Middle frontal gyrus (tissue), 1 donor: ENCODE measurements around the gene CXorf49B.
"Not testable (repeated sequence)": the region's sequence is repeated elsewhere in the genome, so short reads cannot be mapped to it uniquely, and the experiment has no call there.

Experiments used
- DNase-seq: peaks from one replicate; pipeline ENCODE4 v3.0.0-alpha.2; 2015; ENCODE audit warnings: low spot score; ENCODE audit errors: extremely low spot score

The CXorf49B gene

DNA sequence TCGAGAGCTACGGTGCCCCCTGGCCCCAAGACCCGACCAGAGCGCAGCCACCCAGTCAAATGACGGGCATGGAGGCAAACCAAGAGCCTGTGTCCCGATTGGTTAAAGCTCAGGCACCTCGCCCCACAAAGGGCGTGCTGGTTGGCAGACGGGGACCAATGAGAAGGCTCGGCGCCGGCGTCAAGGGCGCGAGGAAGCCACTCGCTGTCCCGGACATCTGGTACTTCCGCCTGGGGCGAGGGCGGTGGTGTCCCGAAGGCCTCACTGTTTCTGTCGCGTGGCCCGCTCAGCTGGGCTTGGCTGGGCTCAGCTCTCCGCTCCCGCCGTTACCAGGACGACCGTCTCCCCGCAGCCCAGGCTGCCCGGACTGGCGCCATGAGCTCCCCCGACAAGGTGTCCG, at the start of gene CXorf49B:
TSS of gene CXorf49B (plus strand) at position 301 of the 400 bp plus-strand sequence. CDS start at position 376, 75 bp downstream.
- not testable (repeated sequence) for DNase-seq

DNA sequence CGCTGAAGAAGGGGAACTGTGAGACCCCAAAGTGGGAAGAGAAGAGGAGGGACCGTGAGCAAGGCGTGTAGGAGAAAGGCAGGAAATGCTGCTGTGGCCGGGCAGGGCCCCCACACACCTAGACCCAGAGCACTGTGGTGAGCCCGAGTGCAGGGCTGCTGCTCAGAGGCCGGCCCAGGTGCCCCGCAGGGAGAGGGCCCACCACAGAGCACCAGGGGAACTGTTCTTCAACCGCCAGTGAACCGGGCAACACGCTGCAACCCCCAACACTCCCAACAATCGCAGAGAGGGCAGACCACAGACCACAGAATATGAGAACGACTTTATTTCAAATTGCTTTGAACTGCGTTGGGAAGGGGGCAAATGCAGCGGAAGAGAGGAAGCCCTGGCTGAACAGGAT, 49.1 kb upstream of the CXorf49B start:
- not testable (repeated sequence) for DNase-seq

DNA sequence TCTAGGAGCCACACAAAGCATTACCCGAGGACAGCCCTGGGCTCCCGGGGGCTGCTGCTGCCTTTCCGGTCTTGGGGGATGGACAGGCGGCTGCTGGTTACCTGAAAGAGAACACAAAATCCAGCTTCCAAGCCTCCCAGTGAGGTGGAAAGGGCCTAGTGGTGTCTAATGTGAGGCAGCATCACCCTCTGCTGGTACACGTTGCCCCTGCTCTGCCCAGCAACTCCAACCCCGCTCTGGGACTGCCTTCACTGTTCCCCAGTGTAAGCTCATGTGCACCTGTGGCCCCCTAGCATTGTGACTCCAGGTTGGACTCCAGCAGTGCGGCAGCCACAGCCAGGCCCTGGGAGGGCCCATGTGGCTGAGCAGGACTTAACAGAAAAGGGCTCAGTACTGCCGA, 47.6 kb upstream of the CXorf49B start:
- not testable (repeated sequence) for DNase-seq

DNA sequence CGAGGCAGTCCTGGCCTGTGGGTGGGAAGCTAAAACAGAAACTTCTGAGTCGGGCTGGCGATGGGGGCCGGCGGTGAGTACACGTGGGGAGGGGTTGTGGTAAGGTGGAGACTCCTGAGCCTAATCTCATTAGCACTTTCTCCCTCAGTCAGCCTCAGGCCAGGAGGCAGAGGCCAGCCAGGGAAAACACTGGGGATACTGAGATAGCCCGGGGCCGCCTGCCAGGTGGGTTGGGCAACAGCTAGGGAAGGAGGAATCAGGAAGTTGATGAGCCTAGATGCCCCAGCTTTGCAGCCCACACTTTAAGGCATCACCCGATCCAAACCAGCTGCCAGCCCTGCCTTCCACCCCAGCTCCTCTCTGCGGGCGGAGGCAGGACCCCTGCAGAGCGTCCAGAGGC, 46.8 kb upstream of the CXorf49B start:
- DNase-seq: not testable (repeated sequence)

DNA sequence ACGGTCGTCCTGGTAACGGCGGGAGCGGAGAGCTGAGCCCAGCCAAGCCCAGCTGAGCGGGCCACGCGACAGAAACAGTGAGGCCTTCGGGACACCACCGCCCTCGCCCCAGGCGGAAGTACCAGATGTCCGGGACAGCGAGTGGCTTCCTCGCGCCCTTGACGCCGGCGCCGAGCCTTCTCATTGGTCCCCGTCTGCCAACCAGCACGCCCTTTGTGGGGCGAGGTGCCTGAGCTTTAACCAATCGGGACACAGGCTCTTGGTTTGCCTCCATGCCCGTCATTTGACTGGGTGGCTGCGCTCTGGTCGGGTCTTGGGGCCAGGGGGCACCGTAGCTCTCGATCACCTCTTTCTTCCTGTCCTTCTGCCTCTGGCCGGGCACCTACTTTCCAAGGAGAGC, 45.0 kb upstream of the CXorf49B start, which contains the start of gene CXorf49:
TSS of gene CXorf49 (minus strand) at position 101 of the 400 bp plus-strand sequence. CDS start 134 bp downstream, outside the sequence.
- not testable (repeated sequence) for DNase-seq

DNA sequence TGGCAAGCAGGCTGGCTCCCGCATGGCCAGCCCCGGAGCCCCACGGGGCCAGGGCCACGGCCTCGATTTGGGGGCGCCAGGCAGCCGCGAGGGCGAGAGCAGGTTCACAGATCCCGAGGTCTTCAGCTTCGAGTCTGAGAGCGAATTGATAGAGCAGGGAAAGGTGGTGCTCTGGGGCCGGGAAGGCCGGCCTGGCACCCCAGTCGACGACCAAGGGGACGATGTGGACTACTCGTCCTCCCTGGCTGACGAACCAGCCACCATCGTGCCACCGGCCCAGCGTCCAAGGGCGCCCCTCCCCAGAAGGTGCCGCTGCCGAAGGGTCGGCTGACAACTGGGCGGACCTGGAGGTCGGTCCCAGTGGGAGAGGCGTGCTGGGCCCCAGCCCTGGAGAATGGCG, 44.0 kb upstream of the CXorf49B start:
- not testable (repeated sequence) for DNase-seq

DNA sequence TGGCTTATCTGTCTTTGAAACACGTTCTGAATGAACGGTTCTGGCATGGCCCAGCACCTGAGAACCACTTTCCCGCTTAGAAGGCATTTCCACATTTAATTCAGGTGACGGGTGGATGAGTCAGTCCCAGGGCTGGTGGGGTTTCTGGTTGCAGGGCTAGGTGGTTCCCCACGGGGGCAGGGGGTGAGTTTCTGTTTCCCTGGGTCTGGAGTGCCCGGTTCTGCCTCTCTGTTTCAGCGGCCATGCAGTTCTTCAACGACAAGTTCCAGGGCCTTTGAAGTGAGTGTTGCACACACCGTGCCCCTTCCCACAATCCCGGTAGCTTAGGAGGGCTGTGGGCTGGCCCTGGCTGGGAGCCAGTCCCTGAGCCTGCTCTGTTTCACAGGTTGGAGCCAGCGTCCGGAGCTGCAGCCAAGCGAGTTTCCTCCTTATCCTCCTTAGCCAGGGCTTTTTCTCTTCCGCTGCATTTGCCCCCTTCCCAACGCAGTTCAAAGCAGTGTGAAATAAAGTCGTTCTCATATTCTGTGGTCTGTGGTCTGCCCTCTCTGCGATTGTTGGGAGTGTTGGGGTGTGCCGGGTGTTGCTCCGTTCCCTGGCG, 42.8 kb upstream of the CXorf49B start:
- DNase-seq: not testable (repeated sequence)

DNA sequence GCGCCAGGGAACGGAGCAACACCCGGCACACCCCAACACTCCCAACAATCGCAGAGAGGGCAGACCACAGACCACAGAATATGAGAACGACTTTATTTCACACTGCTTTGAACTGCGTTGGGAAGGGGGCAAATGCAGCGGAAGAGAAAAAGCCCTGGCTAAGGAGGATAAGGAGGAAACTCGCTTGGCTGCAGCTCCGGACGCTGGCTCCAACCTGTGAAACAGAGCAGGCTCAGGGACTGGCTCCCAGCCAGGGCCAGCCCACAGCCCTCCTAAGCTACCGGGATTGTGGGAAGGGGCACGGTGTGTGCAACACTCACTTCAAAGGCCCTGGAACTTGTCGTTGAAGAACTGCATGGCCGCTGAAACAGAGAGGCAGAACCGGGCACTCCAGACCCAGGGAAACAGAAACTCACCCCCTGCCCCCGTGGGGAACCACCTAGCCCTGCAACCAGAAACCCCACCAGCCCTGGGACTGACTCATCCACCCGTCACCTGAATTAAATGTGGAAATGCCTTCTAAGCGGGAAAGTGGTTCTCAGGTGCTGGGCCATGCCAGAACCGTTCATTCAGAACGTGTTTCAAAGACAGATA, 2.4 kb upstream of the CXorf49B start:
- DNase-seq: not testable (repeated sequence)

DNA sequence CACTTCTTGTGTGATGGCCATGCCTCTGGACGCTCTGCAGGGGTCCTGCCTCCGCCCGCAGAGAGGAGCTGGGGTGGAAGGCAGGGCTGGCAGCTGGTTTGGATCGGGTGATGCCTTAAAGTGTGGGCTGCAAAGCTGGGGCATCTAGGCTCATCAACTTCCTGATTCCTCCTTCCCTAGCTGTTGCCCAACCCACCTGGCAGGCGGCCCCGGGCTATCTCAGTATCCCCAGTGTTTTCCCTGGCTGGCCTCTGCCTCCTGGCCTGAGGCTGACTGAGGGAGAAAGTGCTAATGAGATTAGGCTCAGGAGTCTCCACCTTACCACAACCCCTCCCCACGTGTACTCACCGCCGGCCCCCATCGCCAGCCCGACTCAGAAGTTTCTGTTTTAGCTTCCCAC, 1.7 kb downstream of the CXorf49B start:
- DNase-seq: not testable (repeated sequence)

DNA sequence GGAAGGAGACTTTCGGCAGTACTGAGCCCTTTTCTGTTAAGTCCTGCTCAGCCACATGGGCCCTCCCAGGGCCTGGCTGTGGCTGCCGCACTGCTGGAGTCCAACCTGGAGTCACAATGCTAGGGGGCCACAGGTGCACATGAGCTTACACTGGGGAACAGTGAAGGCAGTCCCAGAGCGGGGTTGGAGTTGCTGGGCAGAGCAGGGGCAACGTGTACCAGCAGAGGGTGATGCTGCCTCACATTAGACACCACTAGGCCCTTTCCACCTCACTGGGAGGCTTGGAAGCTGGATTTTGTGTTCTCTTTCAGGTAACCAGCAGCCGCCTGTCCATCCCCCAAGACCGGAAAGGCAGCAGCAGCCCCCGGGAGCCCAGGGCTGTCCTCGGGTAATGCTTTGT, 2.5 kb downstream of the CXorf49B start:
- DNase-seq: not testable (repeated sequence)

DNA sequence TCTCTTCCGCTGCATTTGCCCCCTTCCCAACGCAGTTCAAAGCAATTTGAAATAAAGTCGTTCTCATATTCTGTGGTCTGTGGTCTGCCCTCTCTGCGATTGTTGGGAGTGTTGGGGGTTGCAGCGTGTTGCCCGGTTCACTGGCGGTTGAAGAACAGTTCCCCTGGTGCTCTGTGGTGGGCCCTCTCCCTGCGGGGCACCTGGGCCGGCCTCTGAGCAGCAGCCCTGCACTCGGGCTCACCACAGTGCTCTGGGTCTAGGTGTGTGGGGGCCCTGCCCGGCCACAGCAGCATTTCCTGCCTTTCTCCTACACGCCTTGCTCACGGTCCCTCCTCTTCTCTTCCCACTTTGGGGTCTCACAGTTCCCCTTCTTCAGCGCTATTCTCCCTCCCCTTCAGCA, 4.0 kb downstream of the CXorf49B start:
- not testable (repeated sequence) for DNase-seq

DNA sequence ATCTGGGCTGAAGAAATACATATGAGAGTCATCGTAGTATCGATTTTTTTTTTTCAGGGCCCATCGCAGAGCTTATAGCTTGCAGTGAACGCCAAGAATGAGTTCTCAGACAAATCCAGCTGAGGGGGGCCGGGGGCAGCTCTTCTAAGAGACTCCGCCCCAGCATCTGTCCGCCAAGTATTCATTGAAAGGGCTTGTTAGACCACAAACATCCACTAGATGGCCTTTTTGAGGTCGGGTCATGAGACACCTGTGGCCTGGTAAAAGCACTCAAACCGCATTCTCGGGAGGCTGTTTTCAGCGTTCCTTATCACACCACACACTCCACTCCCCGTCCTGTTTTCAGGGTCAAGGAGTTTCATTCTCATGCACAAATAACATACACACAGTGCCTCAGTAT, 15.2 kb downstream of the CXorf49B start:
- DNase-seq: not testable (repeated sequence)

DNA sequence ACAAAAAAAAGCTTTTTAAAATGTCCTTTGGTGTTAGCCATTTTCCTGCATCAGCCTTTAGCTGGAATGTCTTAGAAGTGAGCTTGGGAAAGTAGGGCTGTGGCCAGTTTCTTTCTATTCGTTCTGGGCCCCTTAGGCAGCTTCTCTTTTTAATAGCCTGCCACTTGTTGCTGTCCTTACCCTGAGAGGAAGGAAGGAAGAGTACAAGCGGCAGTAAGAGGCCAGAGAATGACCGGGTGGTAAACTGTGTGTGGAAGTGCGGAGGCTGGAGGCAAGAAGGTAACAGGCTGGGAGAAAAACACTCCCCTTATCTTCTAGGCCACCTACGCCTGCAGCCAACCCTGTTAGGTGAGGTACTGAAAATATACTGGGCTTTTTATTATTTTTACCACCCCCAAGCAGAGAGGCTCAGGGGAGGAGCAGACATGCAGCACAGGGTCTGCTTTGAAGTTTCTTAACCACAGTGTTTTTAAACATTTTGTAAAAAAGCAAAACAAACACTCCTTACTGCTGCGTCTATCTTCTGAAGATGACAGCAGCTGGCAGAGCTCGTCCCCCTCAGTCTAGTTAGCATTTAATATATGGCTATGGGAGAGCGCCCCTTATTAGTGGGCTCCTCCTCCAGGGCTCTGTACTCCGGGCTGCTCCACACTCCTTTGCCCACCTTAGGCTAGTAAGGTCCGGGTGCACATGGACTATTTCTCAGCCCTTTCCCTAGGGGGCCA, 19.2 kb downstream of the CXorf49B start:
- DNase-seq: not testable (repeated sequence)

DNA sequence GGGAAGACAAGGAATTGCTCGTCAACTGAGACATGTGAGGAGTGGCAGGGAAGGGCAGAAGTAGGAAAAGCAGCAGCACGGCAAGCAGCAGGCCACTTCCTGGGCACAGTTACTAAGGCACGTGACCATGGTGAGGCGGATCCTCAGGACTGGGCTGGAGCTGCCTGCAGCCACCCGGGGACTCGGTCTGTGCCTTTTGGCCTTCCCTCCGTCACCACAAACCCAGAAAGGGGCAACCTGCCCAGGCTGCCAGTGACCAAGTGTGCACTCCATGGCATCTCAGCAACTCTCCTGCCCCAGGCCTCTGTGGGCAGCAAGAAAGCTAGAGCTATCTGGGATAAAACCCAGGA, 19.8 kb downstream of the CXorf49B start:
- DNase-seq: not testable (repeated sequence)

DNA sequence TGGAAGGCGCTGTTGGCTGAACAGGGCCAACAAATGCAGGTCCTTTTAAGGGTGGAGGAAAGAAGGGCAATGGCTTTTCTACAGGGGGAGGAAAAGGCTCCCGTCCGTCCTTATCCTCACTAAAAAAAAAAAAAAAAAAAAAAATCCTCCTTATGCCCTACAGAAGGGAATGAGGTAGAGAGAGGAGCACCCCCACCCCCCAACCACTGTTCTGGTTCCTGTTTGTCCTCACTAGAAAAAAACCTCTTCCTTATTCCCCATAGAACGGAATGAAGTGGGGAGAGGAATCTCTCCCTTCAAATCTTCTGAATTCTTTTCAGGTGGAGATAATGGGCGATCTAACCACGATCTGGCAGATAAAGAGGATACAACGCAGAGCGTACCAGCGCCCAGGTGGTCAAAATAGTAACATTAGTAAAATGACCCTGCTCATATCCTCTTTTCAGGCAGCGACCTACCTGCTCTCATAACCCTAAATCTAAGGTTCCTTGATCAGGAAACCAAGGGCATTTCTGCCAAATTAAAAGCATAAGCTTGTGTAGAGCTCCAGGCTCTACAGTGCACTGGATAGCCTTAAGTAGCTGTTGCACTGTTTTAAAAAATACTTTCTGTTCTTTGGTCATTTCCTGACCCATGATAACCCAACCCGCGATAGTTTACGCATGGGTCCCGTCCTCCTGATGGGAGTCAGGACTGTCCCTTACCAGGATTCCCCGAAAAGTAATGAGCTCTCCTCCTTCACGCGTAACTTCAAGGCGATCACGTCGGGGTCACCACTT, 20.6 kb downstream of the CXorf49B start:
- not testable (repeated sequence) for DNase-seq

DNA sequence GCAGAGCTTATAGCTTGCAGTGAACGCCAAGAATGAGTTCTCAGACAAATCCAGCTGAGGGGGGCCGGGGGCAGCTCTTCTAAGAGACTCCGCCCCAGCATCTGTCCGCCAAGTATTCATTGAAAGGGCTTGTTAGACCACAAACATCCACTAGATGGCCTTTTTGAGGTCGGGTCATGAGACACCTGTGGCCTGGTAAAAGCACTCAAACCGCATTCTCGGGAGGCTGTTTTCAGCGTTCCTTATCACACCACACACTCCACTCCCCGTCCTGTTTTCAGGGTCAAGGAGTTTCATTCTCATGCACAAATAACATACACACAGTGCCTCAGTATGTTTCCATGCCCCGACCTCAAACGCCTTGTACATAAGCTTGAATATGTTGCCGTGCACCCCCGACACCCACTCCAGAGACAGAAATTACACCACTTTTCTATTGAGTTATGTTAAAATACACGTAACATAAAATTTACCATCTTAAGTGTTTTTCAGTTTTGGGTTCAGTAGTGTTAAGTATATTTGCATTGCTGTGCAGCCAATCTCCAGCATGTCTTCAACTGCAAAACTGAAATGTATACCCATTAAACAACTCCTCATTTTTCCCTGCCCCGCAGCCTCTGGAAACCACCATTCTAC, 21.3 kb downstream of the CXorf49B start:
- not testable (repeated sequence) for DNase-seq

DNA sequence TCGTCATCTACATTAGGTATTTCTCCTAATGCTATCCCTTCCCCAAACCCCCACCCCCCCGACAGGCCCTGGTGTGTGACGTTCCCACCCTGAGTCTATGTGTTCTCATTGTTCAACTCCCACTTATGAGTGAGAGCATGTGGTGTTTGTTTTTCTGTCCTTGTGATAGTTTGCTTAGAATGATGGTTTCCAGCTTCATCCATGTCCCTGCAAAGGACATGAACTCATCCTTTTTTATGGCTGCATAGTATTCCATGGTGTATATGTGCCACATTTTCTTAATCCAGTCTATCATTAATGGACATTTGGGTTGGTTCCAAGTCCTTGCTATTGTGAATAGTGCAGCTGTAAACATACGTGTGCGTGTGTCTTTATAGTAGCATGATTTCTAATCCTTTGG, 43.3 kb downstream of the CXorf49B start:
- not testable (repeated sequence) for DNase-seq

DNA sequence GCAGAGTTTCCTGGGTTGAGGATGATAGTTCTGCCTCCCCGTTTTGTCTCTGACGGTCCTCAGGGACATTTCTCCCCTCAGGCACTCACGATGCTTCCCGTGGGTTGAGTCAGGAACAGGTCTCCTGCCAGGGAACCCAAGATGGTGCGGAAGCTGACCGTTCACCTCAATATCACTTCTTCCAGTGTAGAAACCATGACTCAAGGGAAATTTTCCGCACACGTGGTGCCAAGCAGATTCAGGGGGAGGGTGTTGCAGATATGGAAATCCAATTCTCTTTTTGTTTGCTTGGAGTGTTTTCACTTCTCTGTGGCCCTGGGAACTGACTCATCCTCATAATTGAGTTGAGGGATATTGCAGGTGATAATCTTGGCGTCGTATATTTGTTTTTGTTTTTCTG, 46.7 kb downstream of the CXorf49B start:
- DNase-seq: no peak

DNA sequence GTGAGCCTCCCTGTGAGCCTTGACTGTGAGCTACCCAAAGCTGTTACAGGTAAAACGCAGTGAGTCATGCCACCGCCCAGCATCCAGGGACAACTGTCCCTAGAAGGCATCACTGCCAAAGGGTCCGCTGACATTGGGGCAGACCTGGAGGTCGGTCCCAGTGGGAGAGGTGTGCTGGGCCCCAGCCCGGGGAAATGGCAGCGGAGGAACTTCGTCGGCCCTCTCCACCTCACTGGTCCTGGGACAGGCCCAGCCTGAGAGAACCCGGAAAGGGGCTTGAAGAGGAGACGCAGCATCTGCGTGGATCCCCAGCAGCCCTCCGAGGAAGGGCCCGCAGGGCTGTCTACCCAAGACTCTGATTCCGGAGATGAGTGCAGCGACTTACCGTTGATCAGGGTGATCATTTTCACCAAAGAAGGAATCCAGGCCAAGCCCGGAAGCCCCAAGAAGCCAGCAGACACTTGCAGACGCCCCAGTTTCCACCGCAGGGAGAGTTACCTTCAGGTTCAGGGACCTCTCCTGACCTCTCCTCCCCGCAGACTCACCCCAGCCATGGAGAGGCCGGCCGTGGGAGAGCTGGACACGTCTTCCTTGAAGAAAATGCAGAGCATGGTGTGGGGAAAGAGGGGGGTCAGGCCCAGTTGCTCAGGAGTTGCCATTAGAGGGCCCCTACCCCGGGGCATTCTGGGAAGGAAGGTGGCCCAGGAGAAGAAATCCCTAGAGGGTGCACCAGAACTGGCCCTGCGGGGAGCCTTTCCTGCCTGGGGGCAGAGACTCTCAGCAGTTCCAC, 51.2 kb downstream of the CXorf49B start:
- no peak for DNase-seq
